Urinary bladder (tissue), 2 donors: ENCODE measurements around the gene OPTN. TPM values are rescaled to one million over a fixed set of nuclear protein-coding genes. Genes with fewer than 3 reads are reported as not detected.

Source experiments
- polyA plus RNA-seq: library from polyadenylated mRNA; stranded (reverse); fragments of 200-250 nt; gene quantifications from one replicate; pipeline ENCODE4 v1.2.3, GENCODE V29; 2013
- small RNA-seq: library from RNA; depleted of rRNA; stranded (forward); fragments of <200 nt; gene quantifications from one replicate; pipeline ENCODE3, GENCODE V24; 2014
- total RNA-seq: library from RNA; depleted of rRNA; stranded (reverse); fragments of >200 nt; gene quantifications from one replicate; pipeline ENCODE4 v1.2.3, GENCODE V29; 2014
- donor health status: healthy.

OPTN gene
- total and polyA plus RNA-seq, 2 donors, result 38.5 to 54.9 TPM

Small RNA genes within 50 kb of the gene (small RNA-seq; reads per million reads assigned to genes)
- not detected for gene SNRPGP5

Other genes with a start within 250 kb of the OPTN start
- gene CCDC3, start 98.5 kb upstream of the OPTN start, total RNA-seq, result 22.5 TPM
- 30.6 TPM for gene CCDC3, start 98.5 kb upstream of the OPTN start, polyA plus RNA-seq
- gene MCM10, start 61.4 kb downstream of the OPTN start, total RNA-seq, result 4.5 TPM
- gene MCM10, start 61.4 kb downstream of the OPTN start, polyA plus RNA-seq, result 0.14 TPM
- gene UCMA, start 134.2 kb downstream of the OPTN start, total RNA-seq, result not detected
- gene UCMA, start 134.2 kb downstream of the OPTN start, polyA plus RNA-seq, result not detected
- 20.8 TPM for gene PHYH, start 199.9 kb downstream of the OPTN start, total RNA-seq
- 38.3 TPM for gene PHYH, start 199.9 kb downstream of the OPTN start, polyA plus RNA-seq
- gene SEPHS1, start 248.1 kb downstream of the OPTN start, total RNA-seq, result 52.4 TPM
- 39.9 TPM for gene SEPHS1, start 248.1 kb downstream of the OPTN start, polyA plus RNA-seq